Choroid plexus epithelial cell (primary cell): ENCODE data around the gene AFG1L.

ENCODE experiments used
- DNase-seq: peaks from one replicate; pipeline ENCODE4 v3.0.0-alpha.2; 2010; ENCODE audit warnings: low read depth
- H3K4me3 ChIP-seq: 2 replicates; pipeline ENCODE4 v1.5.1; 2011; ENCODE audit warnings: low read depth, mild to moderate bottlenecking, control low read depth, low read length, moderate library complexity
- CTCF ChIP-seq: conservative IDR thresholded peaks from 2 replicates; pipeline ENCODE4 v1.5.1; 2011; ENCODE audit warnings: low read depth, mild to moderate bottlenecking, control low read depth, inconsistent platforms, low read length, moderate library complexity

AFG1L gene

GRCh38 chr6:108452711-108453195 is 157.9 kb downstream of the AFG1L start:
- DNase-seq: peak; percentile 96
- TF ChIP-seq CTCF: no peak
- no peak overlapping the region for H3K4me3 ChIP-seq

GRCh38 chr6:108453601-108454185 is 158.8 kb downstream of the AFG1L start:
- peak; percentile 24 for TF ChIP-seq CTCF
- H3K4me3 ChIP-seq: no peak overlapping the region
- DNase-seq: peak; percentile 96

- TF ChIP-seq CTCF: no peak
- no peak for DNase-seq
- no peak overlapping the region for H3K4me3 ChIP-seq
These were observed 159.5 kb downstream of the AFG1L start for GRCh38 chr6:108454356-108454755.

GRCh38 chr6:108455688-108456087 is 160.8 kb downstream of the AFG1L start:
- DNase-seq: no peak
- no peak for TF ChIP-seq CTCF
- H3K4me3 ChIP-seq: no peak overlapping the region

GRCh38 chr6:108463784-108464183 is 168.9 kb downstream of the AFG1L start:
- DNase-seq: no peak
- no peak for TF ChIP-seq CTCF
- no peak overlapping the region for H3K4me3 ChIP-seq

GRCh38 chr6:108464418-108465097 is 169.7 kb downstream of the AFG1L start:
- no peak for TF ChIP-seq CTCF
- no peak overlapping the region for H3K4me3 ChIP-seq
- DNase-seq: no peak

- TF ChIP-seq CTCF: no peak
- no peak for DNase-seq
- H3K4me3 ChIP-seq: no peak overlapping the region
These were observed 170.2 kb downstream of the AFG1L start for GRCh38 chr6:108465098-108465495.
